K562 treated with DMSO at 1 percent for 48 hours (cell line): ENCODE results near the gene KCNJ12. TPM values are rescaled to one million over a fixed set of nuclear protein-coding genes. Genes with fewer than 3 reads are reported as not detected.

Experiments used
- total RNA-seq: library from RNA; unstranded; fragments of 300-600 nt; gene quantifications from 2 replicates; pipeline ENCODE4 v1.2.3, GENCODE V29; 2022; ENCODE audit warnings: low replicate concordance; ENCODE audit errors: extremely low read depth

Gene KCNJ12
- total RNA-seq = not detected in 2 replicates

GRCh38 chr17:21376081-21376758, at the start of gene KCNJ12:
Gene KCNJ12 (plus strand): TSS chr17:21376357. CDS start chr17:21415343, 38,986 bp downstream.

Other genes starting within 250 kb of the KCNJ12 start
- not detected in 2 replicates for gene DHRS7B, start 249.4 kb upstream of the KCNJ12 start, total RNA-seq
- gene TMEM11, start 162.2 kb upstream of the KCNJ12 start, total RNA-seq = not detected in 2 replicates
- not detected in 2 replicates for gene NATD1, start 122.9 kb upstream of the KCNJ12 start, total RNA-seq
- not detected in 2 replicates for gene MAP2K3, start 91.6 kb upstream of the KCNJ12 start, total RNA-seq